Effector CD8-positive, alpha-beta T cell (primary cell): ENCODE results near the gene NUDT1.

Experiments used
- DNase-seq: peaks from one replicate; lab custom pipeline; 2025; lab: John Stamatoyannopoulos, UW

Gene NUDT1

DNA sequence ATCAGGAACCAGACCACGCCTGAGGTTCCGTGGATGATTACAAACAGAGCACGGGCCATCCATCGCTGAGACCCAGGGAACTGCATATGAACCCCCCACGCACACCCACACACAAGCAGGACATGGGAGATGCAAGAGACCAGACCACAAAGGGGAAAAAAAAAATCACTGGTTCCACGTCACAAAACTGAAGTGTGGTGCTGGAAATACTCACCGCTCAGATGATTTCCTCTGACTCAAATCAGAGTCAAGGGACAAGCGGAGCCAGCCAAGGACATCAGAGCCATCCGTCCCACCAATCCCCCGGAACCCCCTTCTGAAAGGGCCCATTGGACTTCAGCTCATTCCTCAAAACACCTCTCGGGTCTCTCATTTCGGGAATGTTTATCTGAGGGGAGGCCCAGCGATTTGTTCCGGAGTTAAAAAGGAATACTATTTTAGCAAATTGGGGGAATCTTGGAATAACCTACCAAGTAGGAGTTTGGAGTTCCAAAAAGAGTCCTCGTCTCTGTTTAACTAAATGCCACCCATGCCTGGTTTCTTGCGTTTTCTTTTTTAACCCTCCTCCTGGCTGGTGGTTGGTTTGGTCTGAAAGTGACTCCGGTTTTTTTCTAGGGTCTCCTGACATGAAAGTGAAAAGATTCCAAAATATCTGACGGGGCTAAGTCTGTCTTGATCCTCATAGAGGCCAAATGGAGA, 57.3 kb downstream of the NUDT1 start:
- DNase-seq: no peak

DNA sequence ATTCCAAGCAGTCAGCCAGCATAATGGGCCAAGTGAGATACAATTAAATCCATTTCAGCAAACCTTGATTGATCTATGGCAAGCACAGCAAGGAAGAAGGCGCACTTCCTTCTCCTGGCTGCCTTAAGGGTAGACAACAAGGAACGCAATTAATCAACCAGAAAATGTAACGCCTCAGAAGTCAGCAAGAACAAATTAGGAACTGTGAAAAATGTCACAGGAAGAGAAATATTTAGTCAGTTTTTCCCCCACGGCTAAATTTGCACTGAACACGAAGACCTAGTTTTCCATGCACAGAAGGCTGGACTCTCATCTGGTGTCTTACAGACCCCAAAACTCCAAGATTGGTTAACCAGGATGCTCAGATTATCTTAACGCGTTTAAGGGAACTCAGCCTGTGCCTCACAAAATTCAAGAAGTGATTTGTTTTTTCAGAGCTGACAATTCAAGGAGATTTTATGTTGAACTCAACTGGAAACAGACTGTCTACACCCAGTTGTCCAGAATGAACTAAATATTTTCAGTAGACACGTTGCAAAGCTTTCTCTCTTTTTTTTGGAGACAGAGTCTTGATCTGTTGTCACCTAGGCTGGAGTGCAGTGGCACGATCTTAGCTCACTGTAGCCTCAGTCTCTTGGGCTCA, 58.0 kb downstream of the NUDT1 start:
- no peak for DNase-seq
